Lung (tissue), 12 donors: ENCODE results near the gene H2AZ2. TPM values are rescaled to one million over a fixed set of nuclear protein-coding genes. Genes with fewer than 3 reads are reported as not detected.
"Not testable (repeated sequence)": the region's sequence is repeated elsewhere in the genome, so short reads cannot be mapped to it uniquely, and the experiment has no call there.

Source experiments
- ATAC-seq: fragments of 200-7000 bp; cut with Tn5 transposase; one replicate; pipeline ENCODE4 v1.9.1; 2020; ENCODE audit warnings: moderate number of reproducible peaks; ENCODE audit not compliant: insufficient read depth, low FRiP score
- DNase-seq, 3 donors: peaks; one replicate each; pipeline ENCODE4 v3.0.0-alpha.2; 2013 to 2017
- H3K27ac ChIP-seq, 2 donors: one replicate each; pipeline ENCODE4 v1.5.1; 2013; ENCODE audit warnings: mild to moderate bottlenecking in 2 of 2, moderate library complexity in 2 of 2, control low read depth in 1 of 2, inconsistent platforms in 1 of 2, low read depth in 1 of 2, low read length in 1 of 2
- H3K27me3 ChIP-seq, 3 donors: one replicate each; pipeline ENCODE4 v1.5.1; 2013; ENCODE audit warnings: low read length in 2 of 3; ENCODE audit not compliant: control insufficient read depth in 3 of 3, insufficient read depth in 3 of 3
- H3K36me3 ChIP-seq, 4 donors: one replicate each; pipeline ENCODE4 v1.5.1; 2013; ENCODE audit warnings: low read length in 4 of 4, mild to moderate bottlenecking in 1 of 4, moderate library complexity in 1 of 4; ENCODE audit not compliant: control insufficient read depth in 4 of 4, insufficient read depth in 4 of 4
- H3K4me1 ChIP-seq, 5 donors: one replicate each; pipeline ENCODE4 v1.5.1; 2013; ENCODE audit warnings: low read length in 5 of 5, mild to moderate bottlenecking in 2 of 5, moderate library complexity in 1 of 5; ENCODE audit not compliant: control insufficient read depth in 5 of 5, insufficient read depth in 5 of 5
- H3K4me3 ChIP-seq: one replicate; pipeline ENCODE4 v1.5.1; 2013; ENCODE audit warnings: mild to moderate bottlenecking, control low read depth, moderate library complexity
- H3K9ac ChIP-seq, 2 donors: one replicate each; pipeline ENCODE4 v1.5.1; 2013; ENCODE audit warnings: low read length in 2 of 2, control low read depth in 1 of 2; ENCODE audit not compliant: insufficient read depth in 1 of 2
- H3K9me3 ChIP-seq, 4 donors: one replicate each; pipeline ENCODE4 v1.5.1; 2013; ENCODE audit warnings: low read length in 3 of 4, mild to moderate bottlenecking in 1 of 4, moderate library complexity in 1 of 4; ENCODE audit not compliant: control insufficient read depth in 4 of 4, insufficient read depth in 3 of 4
- CTCF ChIP-seq: IDR thresholded peaks from 2 replicates; pipeline ENCODE4 v1.5.1; 2012; ENCODE audit warnings: mild to moderate bottlenecking; ENCODE audit errors: control extremely low read depth, extremely low read depth
- WGBS, 2 donors: extraction: QIAGEN DNeasy Blood & Tissue Kit; methylation state at CpG; one replicate each; pipeline ENCODE4 v1.1.7; 2013; 5-methylcytosine and 5-hydroxymethylcytosine counted together
- polyA plus RNA-seq, 2 donors: library from polyadenylated mRNA; stranded (reverse); fragments of 200-250 nt; gene quantifications; one replicate each; pipeline ENCODE4 v1.2.1, GENCODE V29; 2013
- total RNA-seq, 2 donors: library from RNA; depleted of rRNA in 1 of 2; stranded (reverse); fragments of >200 nt in 1 of 2; gene quantifications; one replicate each; pipeline ENCODE4 v1.2.1, GENCODE V29; 2014 to 2021
- donor health status: control.
- donor health status: control.
- donor health status: Bipolar disorder and iron deficiency.
- donor health status: healthy.
- donor health status: DM: yes; HTN: yes; CAD: no.

H2AZ2 gene
- total and polyA plus RNA-seq, 4 donors: 81.0 to 202 (median 111) TPM

GRCh38 chr7:44875241-44875640 lies 27.4 kb upstream of the H2AZ2 start:
- peaks cover 0 to 5% (median under 1%) of the 10 kb centered on the region in 4 donors for H3K36me3 ChIP-seq
- H3K9ac ChIP-seq: no peak overlapping the region
- H3K4me3 ChIP-seq: no peak overlapping the region
- peaks cover 0 to 3% (median under 1%) of the 10 kb centered on the region in 5 donors for H3K4me1 ChIP-seq
- H3K9me3 ChIP-seq: no peaks in the 10 kb centered on the region
- ATAC-seq (no peak), DNase-seq (no peak)
- 89 to 94% methylated on average over 11 of the region's 11 CpGs for WGBS, 2 donors
- H3K27me3 ChIP-seq: no peaks in the 10 kb centered on the region
- H3K27ac ChIP-seq: no peak overlapping the region
- no peak for TF ChIP-seq CTCF

DNA sequence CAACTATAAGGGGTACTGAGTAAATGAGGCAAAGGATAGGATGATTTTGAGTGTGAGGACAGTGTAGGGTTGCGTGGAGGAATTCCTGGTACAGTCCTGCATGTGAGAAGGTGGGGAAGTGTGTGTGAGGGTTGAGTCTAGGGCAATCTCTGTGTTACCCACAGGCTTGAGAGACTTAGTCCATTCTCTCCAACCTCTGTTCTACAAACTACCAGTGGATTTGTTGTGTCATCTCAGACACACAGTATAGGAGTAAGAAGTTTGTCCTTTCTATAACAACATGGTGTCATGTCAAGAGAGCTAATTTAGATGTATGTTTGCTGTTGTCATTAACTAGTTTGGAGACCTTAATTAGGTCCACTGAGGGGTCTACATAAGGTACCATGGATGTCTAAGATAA lies 24.9 kb upstream of the H2AZ2 start:
- no peaks in the 10 kb centered on the region for H3K9me3 ChIP-seq
- no peak for ATAC-seq
- no peak overlapping the region for H3K9ac ChIP-seq
- 91 to 94% methylated on average over 1 of the region's 1 CpG for WGBS, 2 donors
- H3K36me3 ChIP-seq: no peaks in the 10 kb centered on the region
- H3K4me3 ChIP-seq: no peak overlapping the region
- no peak for TF ChIP-seq CTCF
- peaks cover 0 to 3% (median 0%) of the 10 kb centered on the region in 5 donors for H3K4me1 ChIP-seq
- H3K27me3 ChIP-seq: no peaks in the 10 kb centered on the region
- no peak for DNase-seq
- no peak overlapping the region for H3K27ac ChIP-seq

- H3K9me3 ChIP-seq, H3K4me3 ChIP-seq, H3K4me1 ChIP-seq, H3K27ac ChIP-seq, H3K27me3 ChIP-seq, H3K36me3 ChIP-seq, H3K9ac ChIP-seq, DNase-seq, ATAC-seq: not testable (repeated sequence)
- 97 to 98% methylated on average over 16 to 23 of the region's 23 CpGs for WGBS, 2 donors
Measured at GRCh38 chr7:44871918-44872317, 24.0 kb upstream of the H2AZ2 start.

- not testable (repeated sequence) for DNase-seq, ATAC-seq
Measured at GRCh38 chr7:44870780-44871179, 22.9 kb upstream of the H2AZ2 start.

DNA sequence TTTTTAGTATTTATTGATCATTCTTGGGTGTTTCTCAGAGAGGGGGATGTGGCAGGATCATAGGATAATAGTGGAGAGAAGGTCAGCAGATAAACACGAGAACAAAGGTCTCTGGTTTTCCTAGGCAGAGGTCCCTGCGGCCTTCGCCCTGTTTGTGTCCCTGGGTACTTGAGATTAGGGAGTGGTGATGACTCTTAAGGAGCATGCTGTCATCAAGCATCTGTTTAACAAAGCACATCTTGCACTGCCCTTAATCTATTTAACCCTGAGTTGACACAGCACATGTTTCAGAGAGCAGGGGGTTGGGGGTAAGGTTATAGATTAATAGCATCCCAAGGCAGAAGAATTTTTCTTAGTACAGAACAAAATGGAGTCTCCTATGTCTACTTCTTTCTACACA lies 22.4 kb upstream of the H2AZ2 start:
- ATAC-seq, H3K36me3 ChIP-seq, H3K27ac ChIP-seq, H3K9me3 ChIP-seq, H3K4me3 ChIP-seq, H3K4me1 ChIP-seq, DNase-seq, H3K9ac ChIP-seq, H3K27me3 ChIP-seq: not testable (repeated sequence)
- 84 to 93% methylated on average over 3 of the region's 3 CpGs for WGBS, 2 donors

More at GRCh38 chr7:44870780-44871179, 22.9 kb upstream of the H2AZ2 start:
- not testable (repeated sequence) for H3K9me3 ChIP-seq, H3K27ac ChIP-seq, H3K36me3 ChIP-seq, H3K9ac ChIP-seq, H3K4me3 ChIP-seq, H3K27me3 ChIP-seq, H3K4me1 ChIP-seq
- 91 to 95% methylated on average over 21 to 29 of the region's 29 CpGs for WGBS, 2 donors
